GM12801 (cell line): ENCODE results near the gene SIK3.

Experiments
- TF ChIP-seq, protein P1 (sequence below): IDR thresholded peaks from one replicate; pipeline ENCODE4 v1.5.1; 2011; ENCODE audit warnings: control low read depth; ENCODE audit not compliant: insufficient read length; ENCODE audit errors: extremely low read depth

The SIK3 gene

DNA sequence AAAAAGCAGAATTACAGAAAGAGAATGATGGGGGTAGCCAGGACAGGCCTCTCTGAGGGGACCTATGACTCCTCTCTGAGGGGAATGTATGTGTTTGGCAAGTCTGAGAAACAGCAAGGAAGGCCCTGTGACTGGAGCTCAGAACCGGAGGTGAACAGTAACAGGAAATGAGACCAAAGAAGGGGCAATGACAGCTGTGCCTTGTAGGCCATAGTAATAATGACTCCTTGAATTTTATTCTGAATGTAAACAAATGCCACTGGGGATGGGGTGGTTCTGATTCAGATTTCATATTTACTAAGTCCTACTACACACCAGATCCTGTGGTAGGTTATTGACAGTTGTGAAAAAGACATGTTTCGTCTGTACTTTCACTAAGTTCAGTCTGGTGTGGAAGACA is 208.0 kb downstream of the SIK3 start:
- TF ChIP-seq, protein P1, sequence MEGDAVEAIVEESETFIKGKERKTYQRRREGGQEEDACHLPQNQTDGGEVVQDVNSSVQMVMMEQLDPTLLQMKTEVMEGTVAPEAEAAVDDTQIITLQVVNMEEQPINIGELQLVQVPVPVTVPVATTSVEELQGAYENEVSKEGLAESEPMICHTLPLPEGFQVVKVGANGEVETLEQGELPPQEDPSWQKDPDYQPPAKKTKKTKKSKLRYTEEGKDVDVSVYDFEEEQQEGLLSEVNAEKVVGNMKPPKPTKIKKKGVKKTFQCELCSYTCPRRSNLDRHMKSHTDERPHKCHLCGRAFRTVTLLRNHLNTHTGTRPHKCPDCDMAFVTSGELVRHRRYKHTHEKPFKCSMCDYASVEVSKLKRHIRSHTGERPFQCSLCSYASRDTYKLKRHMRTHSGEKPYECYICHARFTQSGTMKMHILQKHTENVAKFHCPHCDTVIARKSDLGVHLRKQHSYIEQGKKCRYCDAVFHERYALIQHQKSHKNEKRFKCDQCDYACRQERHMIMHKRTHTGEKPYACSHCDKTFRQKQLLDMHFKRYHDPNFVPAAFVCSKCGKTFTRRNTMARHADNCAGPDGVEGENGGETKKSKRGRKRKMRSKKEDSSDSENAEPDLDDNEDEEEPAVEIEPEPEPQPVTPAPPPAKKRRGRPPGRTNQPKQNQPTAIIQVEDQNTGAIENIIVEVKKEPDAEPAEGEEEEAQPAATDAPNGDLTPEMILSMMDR, result no peak

DNA sequence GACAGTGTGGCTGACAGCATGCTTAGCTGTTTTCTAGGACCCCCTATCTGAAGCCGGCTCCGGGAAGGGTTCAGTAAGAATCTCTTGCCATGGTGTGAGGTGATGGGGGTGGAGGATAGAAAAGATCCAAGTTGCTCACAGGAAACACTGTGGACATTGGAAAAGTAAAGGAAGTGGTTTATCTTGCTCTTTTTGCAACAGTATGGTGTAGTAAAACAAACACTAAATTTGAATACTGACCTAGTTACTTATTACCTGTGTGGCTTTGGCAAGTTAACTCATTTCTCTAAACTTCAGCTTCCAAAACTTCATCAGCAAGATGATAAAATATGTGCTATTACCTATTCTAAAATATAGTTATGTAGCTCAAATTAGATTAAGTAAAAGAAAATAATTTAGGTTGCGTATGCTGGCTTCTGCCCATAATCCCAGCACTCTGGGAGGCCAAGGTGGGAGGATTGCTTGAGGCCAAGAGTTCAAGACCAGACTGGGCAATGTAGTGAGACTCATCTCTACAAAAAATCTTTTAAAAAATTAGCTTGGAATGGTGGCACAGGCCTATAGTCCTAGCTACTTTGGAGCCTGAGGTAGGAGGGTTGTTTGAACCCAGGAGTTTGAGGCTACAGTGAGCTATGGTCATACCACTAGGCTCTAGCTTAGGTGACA is 209.2 kb downstream of the SIK3 start:
- TF ChIP-seq, protein P1, result no peak

DNA sequence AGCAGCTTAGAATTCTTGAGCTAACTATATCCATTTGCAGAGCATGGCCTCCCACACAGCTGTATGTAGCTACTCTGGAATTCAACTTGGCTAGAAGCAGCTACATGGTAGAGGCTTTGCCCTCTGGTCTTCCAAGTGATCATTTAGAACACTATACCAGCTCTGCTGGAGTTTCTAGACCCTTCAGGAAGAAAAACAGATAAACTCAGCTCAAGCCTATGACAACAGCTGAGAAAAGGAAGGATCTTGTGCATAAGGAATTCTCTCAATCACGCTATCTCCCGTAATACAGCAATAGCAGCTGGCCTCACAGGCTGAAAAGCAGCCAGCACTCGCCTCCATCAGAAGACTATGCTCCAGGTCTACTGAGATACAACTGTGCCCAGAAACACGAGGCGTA is 210.2 kb downstream of the SIK3 start:
- TF ChIP-seq, protein P1, result no peak

DNA sequence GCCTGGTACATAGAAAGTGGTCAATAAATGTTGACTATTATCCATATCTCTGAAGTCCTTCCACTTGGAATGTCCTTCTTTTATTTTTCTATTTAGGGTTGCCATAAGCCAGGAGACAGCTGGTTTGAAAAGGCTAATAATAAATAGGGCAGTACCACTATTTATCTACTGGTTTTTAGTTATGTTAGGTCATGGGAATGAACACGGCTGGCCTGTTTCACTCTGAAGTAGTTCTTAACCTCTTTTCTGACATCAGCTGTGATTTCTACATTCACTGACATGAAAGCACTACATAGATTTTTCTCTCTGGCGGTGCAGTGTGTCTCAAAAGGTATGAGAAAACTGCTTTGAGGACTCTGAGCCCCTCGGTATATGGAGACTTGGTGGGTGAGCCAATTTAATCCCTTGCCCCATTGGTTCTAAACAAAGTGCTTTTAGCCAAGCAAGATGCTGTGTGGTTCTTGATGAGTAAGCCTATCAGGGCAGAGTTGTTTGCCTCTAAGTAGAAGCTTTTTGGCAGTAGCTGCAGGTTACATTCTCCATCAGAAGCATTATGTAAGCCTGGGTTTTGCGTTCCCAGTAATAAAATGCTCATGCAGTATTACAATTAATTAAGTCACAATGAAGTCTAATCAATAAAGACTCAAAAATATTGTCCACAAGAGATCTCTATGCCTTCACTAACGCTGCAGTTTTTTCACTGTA is 212.1 kb downstream of the SIK3 start:
- TF ChIP-seq, protein P1, result no peak

DNA sequence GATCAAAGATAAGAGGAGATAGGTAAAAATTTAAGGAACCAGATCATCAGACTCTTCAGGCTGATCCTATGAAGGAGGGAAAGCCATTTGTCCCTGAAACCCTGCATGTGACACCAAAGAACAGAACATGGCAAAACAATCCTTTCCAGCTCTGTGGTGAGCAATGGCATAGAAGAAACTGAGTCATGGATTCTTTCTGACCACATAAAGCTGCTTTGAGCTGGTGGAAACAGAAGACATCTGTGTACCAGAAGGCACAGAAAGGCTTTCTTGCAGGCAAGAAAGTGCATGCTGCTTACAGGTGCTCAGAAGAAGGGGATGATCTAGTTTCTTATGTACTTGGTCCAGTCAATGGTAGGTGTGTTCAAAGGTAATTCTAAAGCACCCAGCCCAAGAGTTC is 215.8 kb downstream of the SIK3 start:
- TF ChIP-seq, protein P1, result no peak

DNA sequence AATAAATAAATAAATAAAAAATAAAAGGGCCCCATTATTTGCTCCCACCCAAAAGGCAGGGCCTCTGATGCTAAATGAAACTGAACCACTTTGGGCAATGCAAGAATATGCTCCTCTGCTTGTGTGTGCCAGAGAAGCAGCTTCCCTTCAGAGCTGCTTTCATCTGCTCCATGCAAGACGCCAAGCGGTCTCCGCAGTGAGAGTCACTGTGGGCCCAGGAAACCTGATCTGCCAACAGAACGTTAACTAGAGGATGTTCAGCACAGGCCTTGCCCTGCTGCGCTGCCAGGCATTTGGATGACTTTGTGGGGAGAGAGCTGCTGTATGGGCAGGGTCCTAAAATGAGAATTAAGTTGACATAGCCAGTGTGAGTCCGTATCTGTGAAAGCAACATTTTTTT is 217.1 kb downstream of the SIK3 start:
- TF ChIP-seq, protein P1, result no peak

DNA sequence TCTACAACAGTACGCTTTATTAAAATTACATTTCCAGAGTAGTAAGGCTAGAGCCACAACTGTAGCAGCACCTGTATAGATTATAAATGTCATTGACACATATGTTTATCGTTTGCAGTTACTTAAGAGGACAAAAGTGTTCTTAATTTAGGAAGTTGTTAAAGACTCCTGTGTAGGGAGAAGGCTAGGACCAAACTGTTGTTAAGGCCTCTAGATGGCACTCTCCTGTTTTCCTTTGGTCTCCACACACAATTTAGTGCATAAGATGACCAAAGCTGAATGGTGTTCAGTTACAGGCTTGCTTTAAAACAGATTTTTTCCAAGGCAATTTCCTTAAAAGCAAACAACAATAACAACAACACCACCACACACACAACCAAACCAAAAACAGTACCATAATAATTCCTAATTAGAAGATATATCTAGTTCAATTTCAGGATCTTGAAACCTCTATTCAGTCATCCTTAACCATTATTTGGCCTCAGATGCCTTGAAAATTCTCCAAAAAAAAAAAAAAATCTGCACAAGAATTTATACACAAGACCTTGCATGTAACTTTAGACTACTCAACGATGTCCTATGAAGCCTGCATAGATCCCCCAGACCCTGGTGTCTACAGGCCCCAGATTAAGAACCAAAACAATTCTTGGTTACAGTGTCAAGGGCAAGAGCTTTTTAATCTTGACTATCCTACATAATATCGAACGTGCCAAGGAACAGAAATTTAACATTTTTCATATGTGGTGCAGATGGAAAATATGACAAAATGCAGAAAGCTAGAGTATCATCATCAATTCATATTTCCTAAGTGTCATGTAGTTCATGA is 218.2 kb downstream of the SIK3 start:
- TF ChIP-seq, protein P1, result no peak
